PC-9 (cell line): ENCODE data around the gene PTPN1.

Experiments
- CTCF ChIP-seq: fragments of 200-600 bp; sonication (generic); conservative IDR thresholded peaks from 2 replicates; pipeline ENCODE4 v1.6.1; 2017; ENCODE audit warnings: mixed run types, antibody characterized with exemption, mild to moderate bottlenecking, moderate library complexity
- EZH2 ChIP-seq: fragments of 200-600 bp; sonication (generic); IDR thresholded peaks from 2 replicates; pipeline ENCODE4 v1.8.0; 2017; ENCODE audit warnings: antibody characterized with exemption, low read depth

GRCh38 chr20:50464725-50465650, 45.2 kb upstream of the PTPN1 start:
- TF ChIP-seq CTCF (no peak), EZH2 (no peak)
